MCF 10A (cell line): ENCODE data around the gene NPTX1. TPM values are rescaled to one million over a fixed set of nuclear protein-coding genes. Genes with fewer than 3 reads are reported as not detected.

ENCODE experiments used
- BruUV-seq: library from RNA; stranded (reverse); fragments of 400-500 nt; replicated peaks from 2 replicates; lab custom pipeline; 2021; lab: Mats Ljungman, UMichigan
- CTCF ChIA-PET: fragments of 300-600 bp; sonication (Branson Sonifier 250); formaldehyde crosslinking; extraction: SDS; loops from one replicate; lab custom pipeline; 2021; ENCODE audit warnings: antibody characterized with exemption, inconsistent platforms; lab: Yijun Ruan, JAX
- POLR2A ChIA-PET: fragments of 300-600, 350-650 bp; sonication (Branson Sonifier 250); formaldehyde crosslinking; extraction: SDS; loops from one replicate; lab custom pipeline; 2020; ENCODE audit warnings: antibody characterized with exemption, inconsistent platforms; lab: Yijun Ruan, JAX
- DNase-seq: peaks from one replicate; pipeline ENCODE4 v3.0.0-alpha.2; 2018; ENCODE audit not compliant: unreplicated experiment
- H3K27ac Mint-ChIP-seq: one replicate; pipeline ENCODE4 v1.8.0; 2022; ENCODE audit warnings: mild to moderate bottlenecking, low read depth, mixed read lengths; ENCODE audit not compliant: unreplicated experiment
- H3K27me3 Mint-ChIP-seq: one replicate; pipeline ENCODE4 v1.8.0; 2022; ENCODE audit warnings: mixed read lengths; ENCODE audit not compliant: insufficient read depth, unreplicated experiment
- H3K36me3 Mint-ChIP-seq: one replicate; pipeline ENCODE4 v1.8.0; 2022; ENCODE audit warnings: mild to moderate bottlenecking, moderate library complexity, mixed read lengths; ENCODE audit not compliant: insufficient read depth, unreplicated experiment
- H3K4me1 Mint-ChIP-seq: one replicate; pipeline ENCODE4 v1.8.0; 2022; ENCODE audit warnings: mixed read lengths; ENCODE audit not compliant: insufficient read depth, unreplicated experiment
- H3K4me3 Mint-ChIP-seq: one replicate; pipeline ENCODE4 v1.8.0; 2022; ENCODE audit warnings: mild to moderate bottlenecking, moderate library complexity, mixed read lengths; ENCODE audit not compliant: unreplicated experiment
- H3K9me3 Mint-ChIP-seq: one replicate; pipeline ENCODE4 v1.8.0; 2022; ENCODE audit warnings: mixed read lengths; ENCODE audit not compliant: unreplicated experiment
- CTCF ChIP-seq: fragments of 200-600 bp; IDR thresholded peaks from one replicate; pipeline ENCODE4 v1.8.0; 2022; ENCODE audit warnings: antibody characterized with exemption, mild to moderate bottlenecking; ENCODE audit not compliant: unreplicated experiment
- intact Hi-C: fragments of 100-400 bp; cut with micrococcal nuclease; formaldehyde crosslinking; loops from 2 replicates; pipeline ENCODE4 v1.14.1; 2022
- total RNA-seq: library from RNA; stranded (reverse); gene quantifications from 2 replicates; pipeline ENCODE4 v1.2.3, GENCODE V29; 2022

NPTX1 gene
- total RNA-seq, 1 experiment from 2014 or later = not detected

GRCh38 chr17:80468781-80469493, 7.5 kb downstream of the NPTX1 start:
- TF ChIP-seq CTCF = no peak
- intact Hi-C loops = no loop called here
- no peaks in the 10 kb centered on the region for H3K9me3 Mint-ChIP-seq
- H3K27ac Mint-ChIP-seq = no peak overlapping the region
- H3K27me3 Mint-ChIP-seq = peaks cover 89% of the 10 kb centered on the region
- H3K36me3 Mint-ChIP-seq = no peaks in the 10 kb centered on the region
- no TSS peak for BruUV-seq
- H3K4me1 Mint-ChIP-seq = no peaks in the 10 kb centered on the region
- POLR2A ChIA-PET = no interaction called here
- CTCF ChIA-PET = interaction anchor here (0.5 kb wide), 1 partner anchor 24 kb away, joined by 3 read pairs; no protein-coding TSS in a partner anchor
- no peak for DNase-seq
- H3K4me3 Mint-ChIP-seq = no peak overlapping the region

GRCh38 chr17:80468242-80468641, 8.2 kb downstream of the NPTX1 start:
- no peaks in the 10 kb centered on the region for H3K36me3 Mint-ChIP-seq
- no peak overlapping the region for H3K27ac Mint-ChIP-seq
- BruUV-seq = no TSS peak
- TF ChIP-seq CTCF = no peak
- peaks cover 83% of the 10 kb centered on the region for H3K27me3 Mint-ChIP-seq
- DNase-seq = no peak
- ChIA-PET POLR2A (interaction anchor here (1.5 kb wide), 1 partner anchor 13 kb away, joined by 6 read pairs; no protein-coding TSS in a partner anchor), CTCF (no interaction called here)
- no peak overlapping the region for H3K4me3 Mint-ChIP-seq
- no peaks in the 10 kb centered on the region for H3K4me1 Mint-ChIP-seq
- H3K9me3 Mint-ChIP-seq = no peaks in the 10 kb centered on the region
- intact Hi-C loops = no loop called here

DNA sequence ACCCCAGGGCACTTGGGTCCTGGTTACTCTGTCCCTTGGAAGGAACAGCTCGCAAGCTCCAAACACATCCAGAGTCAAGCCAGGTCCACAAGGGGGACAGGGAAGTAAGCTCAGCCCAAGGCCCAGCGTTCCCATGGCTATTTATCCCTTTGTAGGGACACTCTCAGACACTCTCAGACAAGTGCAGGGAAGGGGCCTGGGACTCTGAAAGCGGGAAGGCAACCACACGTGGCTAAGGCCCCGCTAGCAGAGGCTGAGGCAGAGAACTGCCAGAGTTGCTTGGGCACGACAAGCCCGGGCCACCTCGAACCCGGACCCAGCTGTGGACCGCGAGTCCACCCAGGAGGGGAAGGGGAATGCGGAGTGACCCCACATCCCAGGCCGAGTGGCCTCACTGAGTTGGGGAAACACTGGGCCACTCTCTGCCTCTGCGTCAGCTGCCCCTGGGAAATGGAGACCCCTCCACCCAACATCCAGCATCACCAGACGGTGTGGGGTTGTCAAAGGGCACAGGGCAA, 10.2 kb downstream of the NPTX1 start:
- no peaks in the 10 kb centered on the region for H3K9me3 Mint-ChIP-seq
- no peak overlapping the region for H3K4me3 Mint-ChIP-seq
- ChIA-PET POLR2A (interaction anchor here (2.4 kb wide), 1 partner anchor 11 kb away, joined by 13 read pairs; no protein-coding TSS in a partner anchor), CTCF (interaction anchor here (0.7 kb wide), 1 partner anchor 606 kb away, joined by 3 read pairs; no protein-coding TSS in a partner anchor)
- H3K36me3 Mint-ChIP-seq = no peaks in the 10 kb centered on the region
- no peaks in the 10 kb centered on the region for H3K4me1 Mint-ChIP-seq
- no peak for TF ChIP-seq CTCF
- BruUV-seq = no TSS peak
- DNase-seq = no peak
- no peak overlapping the region for H3K27ac Mint-ChIP-seq
- H3K27me3 Mint-ChIP-seq = peaks cover 65% of the 10 kb centered on the region
- intact Hi-C loops = no loop called here

DNA sequence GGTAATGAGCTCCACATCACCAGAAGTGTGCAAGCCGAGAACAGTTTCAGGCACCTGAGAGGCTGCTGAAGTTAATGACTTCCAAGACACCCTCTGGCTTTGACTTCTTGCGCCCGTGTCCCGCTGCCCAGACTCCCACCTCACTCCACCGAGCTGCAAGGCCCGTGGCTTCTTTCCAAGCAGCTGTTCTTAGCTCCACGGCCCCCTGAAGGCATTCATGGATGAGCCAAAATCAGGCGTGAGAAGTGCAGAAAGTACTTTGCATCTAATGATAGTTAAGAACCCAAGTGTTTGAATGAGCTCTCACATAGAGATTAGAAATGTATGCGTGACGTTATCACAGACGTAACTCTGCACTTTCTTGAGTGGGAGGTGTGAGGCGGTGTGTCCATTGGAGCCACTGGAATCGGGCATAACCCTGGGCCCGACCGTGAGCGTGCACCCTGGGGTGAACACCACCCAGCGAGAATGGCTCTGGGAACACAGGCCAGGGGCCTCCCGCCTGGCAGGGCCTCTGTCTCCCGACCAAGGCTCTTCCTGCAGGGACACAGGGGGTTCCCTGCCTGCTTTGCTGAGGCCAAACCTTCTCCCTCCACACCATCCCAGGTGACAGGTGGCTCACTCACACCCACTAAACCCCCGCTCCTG, 11.0 kb downstream of the NPTX1 start:
- Mint-ChIP-seq H3K4me3 (no peak overlapping the region), H3K36me3 (no peaks in the 10 kb centered on the region), H3K27ac (no peak overlapping the region), H3K27me3 (peaks cover 66% of the 10 kb centered on the region), H3K4me1 (no peaks in the 10 kb centered on the region), H3K9me3 (no peaks in the 10 kb centered on the region)
- ChIA-PET CTCF (interaction anchor here (0.7 to 1.4 kb wide), 3 partner anchors 10 to 606 kb away, joined by 3 to 4 read pairs (median 3); no protein-coding TSS in a partner anchor), POLR2A (interaction anchor here (2.4 kb wide), 1 partner anchor 11 kb away, joined by 13 read pairs; no protein-coding TSS in a partner anchor)
- no TSS peak for BruUV-seq
- TF ChIP-seq CTCF = no peak
- intact Hi-C loops = no loop called here
- no peak for DNase-seq
